ENCODE data around the gene HAL. TPM values are rescaled to one million over a fixed set of nuclear protein-coding genes. Genes with fewer than 3 reads are reported as not detected.

The HAL gene
- polyA plus RNA-seq, result not detected

GRCh38 chr12:95996034-95996658 is at the start of gene HAL:
Gene HAL, minus strand, starts transcription at chr12:95996344. Its CDS starts 434 bp downstream, at chr12:95995910.
- Mint-ChIP-seq H3K9me3 (no peaks in the 10 kb centered on the region), H3K27ac (peak within 1 kb of the TSS in 1 of 3 donors; percentile 39), H3K4me1 (peaks cover 0 to 11% (median 0%) of the 10 kb centered on the region in 3 donors), H3K36me3 (peaks cover 5% of the 10 kb centered on the region), H3K4me3 (no peak within 1 kb of the TSS), H3K27me3 (no peaks in the 10 kb centered on the region)

DNA sequence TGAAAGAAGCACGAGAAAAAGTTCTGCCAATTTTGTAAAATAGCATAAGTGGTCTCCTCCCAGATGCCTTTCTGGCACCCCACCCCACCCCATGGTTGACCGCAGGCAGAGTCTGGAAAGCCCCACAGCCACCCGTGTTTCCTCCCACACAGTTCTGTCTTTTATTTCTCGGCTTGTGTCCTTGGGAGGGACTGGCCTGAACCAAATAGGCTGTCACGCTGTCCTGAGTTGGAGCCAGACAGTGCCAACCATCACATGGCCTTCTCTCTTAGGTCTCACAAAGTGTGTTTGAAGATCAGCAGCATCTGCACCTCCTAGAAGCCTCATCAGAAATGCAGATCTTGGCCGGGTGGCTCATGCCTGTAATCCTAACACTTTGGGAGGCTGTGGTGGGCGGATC is 49.4 kb upstream of the HAL start:
- H3K36me3 Mint-ChIP-seq, result no peaks in the 10 kb centered on the region
- H3K4me1 Mint-ChIP-seq, result peaks cover 52 to 58% (median 52%) of the 10 kb centered on the region in 3 donors
- H3K27me3 Mint-ChIP-seq, result no peaks in the 10 kb centered on the region
- H3K27ac Mint-ChIP-seq, result peak overlapping the region; percentile 44 to 90 (median 46)
- no peaks in the 10 kb centered on the region for H3K9me3 Mint-ChIP-seq
- peak overlapping the region in 3 of 4 donors; percentile 15 to 92 (median 48) for H3K4me3 Mint-ChIP-seq

DNA sequence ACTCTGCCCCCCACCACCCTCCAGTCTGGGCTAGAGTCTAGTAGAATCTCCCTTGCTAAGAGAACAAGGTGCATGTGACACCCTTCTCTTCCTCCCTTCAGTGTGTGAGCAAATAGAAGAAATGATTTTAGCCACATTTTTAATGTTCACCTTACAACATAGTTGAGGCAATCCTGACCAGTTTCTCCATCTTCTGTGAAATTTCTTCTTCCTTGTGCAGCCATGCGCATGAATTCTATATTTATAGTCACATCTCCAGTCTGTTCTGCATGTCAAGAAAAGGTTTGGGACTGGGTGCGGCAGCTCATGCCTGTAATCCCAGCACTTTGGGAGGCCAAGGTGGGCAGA is 48.8 kb upstream of the HAL start:
- no peaks in the 10 kb centered on the region for H3K9me3 Mint-ChIP-seq
- H3K4me3 Mint-ChIP-seq, result peak overlapping the region; percentile 54 to 89 (median 76)
- peak overlapping the region; percentile 46 to 91 (median 90) for H3K27ac Mint-ChIP-seq
- H3K36me3 Mint-ChIP-seq, result no peaks in the 10 kb centered on the region
- H3K4me1 Mint-ChIP-seq, result peaks cover 52 to 58% (median 52%) of the 10 kb centered on the region in 3 donors
- no peaks in the 10 kb centered on the region for H3K27me3 Mint-ChIP-seq

DNA sequence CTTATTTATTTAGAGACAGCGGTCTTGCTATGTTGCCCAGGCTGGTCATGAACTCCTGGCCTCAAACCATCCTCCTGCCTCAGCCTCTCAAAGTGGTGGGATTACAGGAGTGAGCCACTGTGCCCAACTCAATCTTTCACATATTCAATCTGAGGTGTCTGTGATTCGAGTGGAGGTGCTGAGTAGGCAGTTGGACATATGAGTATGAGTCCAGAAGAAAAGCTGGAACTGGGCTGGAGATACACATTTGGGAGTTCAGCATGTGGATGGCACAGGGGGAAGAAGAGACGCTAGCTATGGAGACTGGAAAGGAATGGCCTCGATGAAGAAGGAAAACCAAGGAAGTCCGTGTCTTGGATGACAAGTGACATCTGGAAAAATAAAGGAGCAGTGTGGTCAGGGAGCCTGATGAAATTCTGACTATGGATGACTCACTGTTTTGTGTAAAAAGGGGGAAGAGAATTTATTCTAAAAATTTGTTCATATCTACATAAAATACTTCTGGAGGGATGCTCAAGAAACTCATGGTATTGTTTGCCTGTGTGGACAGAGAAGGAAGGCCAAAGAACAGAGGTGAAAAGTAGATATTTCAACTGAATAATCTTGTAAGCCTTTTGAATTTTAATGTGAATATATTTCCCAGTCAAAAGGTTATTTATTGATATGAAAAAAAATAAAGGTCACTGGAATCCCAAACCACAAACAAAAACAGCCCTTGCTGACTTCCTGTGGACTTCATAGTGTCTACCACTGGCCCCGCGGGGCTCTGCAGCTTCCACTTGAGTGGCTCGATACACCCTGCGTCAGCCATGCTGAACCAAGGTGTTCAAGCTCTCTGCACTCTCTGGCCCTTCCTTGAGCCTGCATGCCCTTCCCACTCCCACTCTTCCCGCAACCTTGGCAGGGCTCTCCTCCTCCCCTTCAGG is 48.1 kb upstream of the HAL start:
- H3K4me3 Mint-ChIP-seq, result peak overlapping the region; percentile 54 to 89 (median 76)
- no peaks in the 10 kb centered on the region for H3K9me3 Mint-ChIP-seq
- H3K4me1 Mint-ChIP-seq, result peaks cover 50 to 57% (median 52%) of the 10 kb centered on the region in 3 donors
- H3K27me3 Mint-ChIP-seq, result no peaks in the 10 kb centered on the region
- H3K36me3 Mint-ChIP-seq, result no peaks in the 10 kb centered on the region
- H3K27ac Mint-ChIP-seq, result peak overlapping the region; percentile 46 to 91 (median 55)

DNA sequence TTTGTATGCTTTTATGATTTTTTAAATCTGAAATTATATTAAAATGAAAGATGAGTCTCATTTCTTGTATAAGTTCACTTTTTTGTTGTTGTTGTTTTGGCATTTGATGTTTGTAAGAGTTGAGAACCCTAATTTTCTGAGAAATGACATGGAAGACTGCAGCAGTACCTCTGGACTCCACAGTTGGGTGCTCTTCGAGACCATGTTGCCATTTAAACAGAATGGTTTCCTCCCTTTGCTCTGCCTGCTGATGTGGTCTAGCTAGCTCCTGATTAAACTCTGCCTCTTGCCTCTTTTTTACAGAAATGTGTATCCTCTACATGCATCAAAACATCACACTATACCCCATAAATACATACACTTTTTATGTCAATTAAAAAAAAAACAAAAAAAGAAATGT is 45.0 kb upstream of the HAL start:
- Mint-ChIP-seq H3K27me3 (no peaks in the 10 kb centered on the region), H3K4me1 (peaks cover 26 to 29% (median 28%) of the 10 kb centered on the region in 3 donors), H3K36me3 (no peaks in the 10 kb centered on the region), H3K27ac (no peak overlapping the region), H3K9me3 (no peaks in the 10 kb centered on the region), H3K4me3 (no peak overlapping the region)

DNA sequence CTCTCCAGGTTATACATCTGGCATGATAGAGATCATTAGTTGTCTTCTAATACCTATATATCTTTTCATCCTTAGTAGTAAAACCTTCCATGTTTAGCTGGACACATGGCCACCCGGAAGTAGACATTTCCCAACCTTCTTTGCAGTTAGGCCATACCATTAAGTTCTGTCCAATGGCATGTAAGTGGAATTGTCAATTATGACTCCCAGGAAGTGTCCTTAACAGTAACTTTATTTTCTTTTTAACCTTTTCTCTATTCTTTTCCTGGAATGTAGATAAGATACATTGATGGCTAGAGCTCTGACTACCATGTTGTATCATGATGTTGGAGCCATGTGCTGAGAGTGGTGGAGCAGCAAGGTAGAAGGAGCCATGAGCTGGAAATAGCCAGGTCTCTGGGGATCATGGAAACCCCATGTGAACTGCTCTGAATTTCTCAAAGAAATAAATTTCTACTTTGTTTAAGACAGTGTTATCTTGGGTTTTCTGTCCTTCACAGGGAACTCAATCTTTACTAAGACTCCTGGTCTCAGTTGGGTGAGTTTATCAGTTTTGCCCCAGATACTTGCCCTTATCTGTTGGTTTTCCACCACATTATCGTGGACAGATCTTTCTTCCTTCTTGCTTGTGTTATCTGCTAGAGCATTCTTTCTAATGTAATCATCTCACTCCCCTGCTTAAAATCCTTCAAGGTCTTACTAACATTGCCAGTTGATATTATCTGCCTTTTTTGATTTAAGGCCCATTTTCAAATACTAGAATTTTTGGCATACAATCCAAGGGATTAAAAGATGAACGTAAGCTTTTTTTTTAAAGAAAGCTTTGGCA is 44.4 kb upstream of the HAL start:
- H3K36me3 Mint-ChIP-seq, result no peaks in the 10 kb centered on the region
- H3K27ac Mint-ChIP-seq, result no peak overlapping the region
- peaks cover 19 to 23% (median 21%) of the 10 kb centered on the region in 3 donors for H3K4me1 Mint-ChIP-seq
- H3K9me3 Mint-ChIP-seq, result no peaks in the 10 kb centered on the region
- peak overlapping the region in 1 of 4 donors; percentile 20 for H3K4me3 Mint-ChIP-seq
- H3K27me3 Mint-ChIP-seq, result no peaks in the 10 kb centered on the region

DNA sequence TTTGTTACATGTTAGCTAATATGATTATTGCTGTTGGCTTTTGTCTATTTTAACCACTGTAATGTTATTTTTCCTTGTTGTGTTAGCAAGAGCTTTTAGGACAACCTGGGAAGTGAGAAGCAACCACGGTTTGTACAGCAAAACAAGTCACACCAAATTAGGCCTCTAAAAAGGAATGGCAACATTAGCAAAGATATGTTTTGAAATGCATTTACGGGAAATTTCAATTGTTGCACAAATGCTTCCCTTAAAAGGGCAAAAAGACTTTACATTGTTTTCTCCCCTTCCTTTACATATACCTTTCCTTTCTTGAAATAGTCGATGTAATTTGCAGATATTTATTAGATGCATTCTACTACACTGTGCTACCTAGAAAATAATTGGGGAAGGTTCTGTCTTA is 43.4 kb upstream of the HAL start:
- Mint-ChIP-seq H3K4me1 (peaks cover 12 to 17% (median 14%) of the 10 kb centered on the region in 3 donors), H3K36me3 (no peaks in the 10 kb centered on the region), H3K27me3 (no peaks in the 10 kb centered on the region), H3K9me3 (no peaks in the 10 kb centered on the region), H3K4me3 (no peak overlapping the region), H3K27ac (no peak overlapping the region)

- no peak overlapping the region for H3K4me3 Mint-ChIP-seq
- no peaks in the 10 kb centered on the region for H3K9me3 Mint-ChIP-seq
- no peaks in the 10 kb centered on the region for H3K36me3 Mint-ChIP-seq
- no peaks in the 10 kb centered on the region for H3K27me3 Mint-ChIP-seq
- no peak overlapping the region for H3K27ac Mint-ChIP-seq
- H3K4me1 Mint-ChIP-seq, result peaks cover 5 to 16% (median 6%) of the 10 kb centered on the region in 3 donors
Observed at GRCh38 chr12:96036765-96037455, 40.8 kb upstream of the HAL start.

- Mint-ChIP-seq H3K27me3 (no peaks in the 10 kb centered on the region), H3K36me3 (no peaks in the 10 kb centered on the region), H3K4me1 (peaks cover 6 to 17% (median 9%) of the 10 kb centered on the region in 3 donors), H3K4me3 (no peak within 1 kb of the TSS), H3K27ac (no peak within 1 kb of the TSS), H3K9me3 (no peaks in the 10 kb centered on the region)
Observed at GRCh38 chr12:96035283-96036236, 39.4 kb upstream of the HAL start, which contains the start of gene LTA4H. Gene LTA4H, minus strand, starts transcription at chr12:96035587. Its CDS starts 68 bp downstream, at chr12:96035519.

GRCh38 chr12:96034621-96035282 is 38.6 kb upstream of the HAL start:
- Mint-ChIP-seq H3K9me3 (no peaks in the 10 kb centered on the region), H3K4me3 (no peak overlapping the region), H3K27ac (no peak overlapping the region), H3K27me3 (no peaks in the 10 kb centered on the region), H3K36me3 (peaks cover 4% of the 10 kb centered on the region), H3K4me1 (peaks cover 11 to 24% (median 18%) of the 10 kb centered on the region in 3 donors)

DNA sequence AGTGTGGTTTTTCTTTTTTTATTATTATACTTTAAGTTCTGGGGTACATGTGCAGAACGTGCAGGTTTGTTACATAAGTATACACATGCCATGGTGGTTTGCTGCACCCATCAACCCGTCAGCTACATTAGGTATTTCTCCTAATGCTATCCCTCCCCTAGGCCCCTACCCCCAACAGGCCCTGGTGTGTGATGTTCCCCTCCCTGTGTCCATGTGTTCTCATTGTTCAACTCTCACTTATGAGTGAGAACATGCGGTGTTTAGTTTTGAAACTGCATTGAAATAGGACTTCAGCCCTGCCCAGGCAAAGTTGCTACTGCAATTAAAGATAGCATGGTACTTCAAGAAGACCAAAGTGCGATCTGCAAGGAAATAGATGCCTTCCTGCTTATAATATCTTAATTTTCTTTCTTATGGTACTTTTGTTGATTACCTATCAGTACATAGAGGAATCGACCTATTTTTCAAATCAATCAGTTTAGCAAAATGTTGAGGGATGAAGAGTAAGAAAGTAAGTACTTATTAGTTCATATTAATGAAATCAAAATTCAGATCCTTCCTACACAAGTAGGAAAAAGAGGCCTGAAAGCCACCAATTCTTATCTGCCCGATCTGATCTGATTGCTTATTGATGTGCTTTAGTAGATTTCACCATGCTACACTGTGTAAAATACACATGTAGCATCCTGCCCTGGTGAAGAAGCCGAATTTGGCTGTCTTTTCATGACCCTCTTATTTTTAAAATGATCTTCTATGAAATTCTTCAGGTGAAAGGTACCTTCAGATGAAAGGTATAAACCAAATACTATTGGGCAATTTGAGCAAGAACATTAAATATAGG is 37.6 kb upstream of the HAL start:
- no peak overlapping the region for H3K27ac Mint-ChIP-seq
- H3K27me3 Mint-ChIP-seq, result no peaks in the 10 kb centered on the region
- H3K9me3 Mint-ChIP-seq, result no peaks in the 10 kb centered on the region
- H3K36me3 Mint-ChIP-seq, result peaks cover 4% of the 10 kb centered on the region
- H3K4me3 Mint-ChIP-seq, result peak overlapping the region in 1 of 4 donors; percentile 6
- H3K4me1 Mint-ChIP-seq, result peaks cover 15 to 25% (median 21%) of the 10 kb centered on the region in 3 donors

DNA sequence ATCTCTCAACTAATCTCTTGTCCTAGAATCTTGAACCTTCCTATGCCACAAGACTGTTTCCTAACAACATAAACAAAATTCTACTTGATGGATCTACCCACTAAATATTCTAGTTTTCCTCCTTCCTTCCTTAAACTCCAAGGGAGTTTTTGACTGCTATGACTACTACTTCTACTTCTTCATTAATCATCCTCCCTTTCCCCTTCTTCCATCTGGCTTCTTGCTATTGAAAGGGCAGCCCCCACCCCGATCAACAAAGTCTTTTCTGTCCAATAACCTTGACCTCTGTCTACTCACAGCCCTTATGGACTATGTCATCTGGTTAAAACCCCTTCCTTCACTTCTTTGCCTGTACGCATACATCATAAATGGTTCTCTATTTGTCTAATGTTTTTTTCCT is 33.7 kb upstream of the HAL start:
- Mint-ChIP-seq H3K4me3 (peak overlapping the region in 1 of 4 donors; percentile 60), H3K27ac (no peak overlapping the region), H3K9me3 (no peaks in the 10 kb centered on the region)

More for the DNA sequence above, 33.7 kb upstream of the HAL start:
- peaks cover 15 to 27% (median 21%) of the 10 kb centered on the region in 3 donors for H3K4me1 Mint-ChIP-seq
- H3K27me3 Mint-ChIP-seq, result no peaks in the 10 kb centered on the region
- H3K36me3 Mint-ChIP-seq, result peaks cover 11% of the 10 kb centered on the region

All from IgD-negative memory B cell (primary cell).